ENCODE results near the gene STX7.

Gene STX7

GRCh38 chr6:132527791-132528190 lies 14.9 kb upstream of the STX7 start (continued):
- no peak for TF ChIP-seq PRDM10 (tag by site-specific recombination; IDR thresholded peaks at IDR 0.05)
- no peak for TF ChIP-seq ZNF404 (tag by site-specific recombination; IDR thresholded peaks at IDR 0.05)
- 0 out of 2 replicates have a peak, but pooled peaks have one; percentile 32 for TF ChIP-seq KLF16 (tag by site-specific recombination; IDR thresholded peaks at IDR 0.05)
- peak; percentile 99 for TF ChIP-seq ZNF639 (tag by site-specific recombination; IDR thresholded peaks at IDR 0.05)
- TF ChIP-seq TRIM28 (IDR thresholded peaks at IDR 0.05; ENCODE audit: borderline replicate concordance, low read length): no peak
- TF ChIP-seq SCRT1 (tag by site-specific recombination; IDR thresholded peaks at IDR 0.05; ENCODE audit: borderline replicate concordance): no peak
- TF ChIP-seq ZNF18 (tag by site-specific recombination; IDR thresholded peaks at IDR 0.05): peak; percentile 26; the same call in 1 of the 2 replicates
- TF ChIP-seq ZNF510 (tag by site-specific recombination; IDR thresholded peaks at IDR 0.05; ENCODE audit: insufficient replicate concordance): no peak
- TF ChIP-seq ZNF76 (tag by site-specific recombination; IDR thresholded peaks at IDR 0.05; ENCODE audit: borderline replicate concordance, low read depth): no peak
- TF ChIP-seq ZNF488 (tag by site-specific recombination; IDR thresholded peaks at IDR 0.05): no peak
- no peak for TF ChIP-seq ZNF426 (tag by site-specific recombination; IDR thresholded peaks at IDR 0.05)
- no peak for TF ChIP-seq ZNF140 (tag by site-specific recombination; IDR thresholded peaks at IDR 0.05)
- no peak for TF ChIP-seq ZBTB21 (tag by site-specific recombination; IDR thresholded peaks at IDR 0.05)
- TF ChIP-seq OSR2 (tag by site-specific recombination; IDR thresholded peaks at IDR 0.05): peak; percentile 41; the same call in 1 of the 2 replicates
- peak; percentile 84; the same call in 1 of the 2 replicates for TF ChIP-seq ZNF391 (tag by site-specific recombination; IDR thresholded peaks at IDR 0.05; ENCODE audit: borderline replicate concordance, low read depth)
- peak; percentile 83 for TF ChIP-seq BCL11A (tag by site-specific recombination; IDR thresholded peaks at IDR 0.05; ENCODE audit: low read depth)
- TF ChIP-seq ZNF341 (tag by site-specific recombination; IDR thresholded peaks at IDR 0.05; ENCODE audit: low read depth): no peak
- TF ChIP-seq ZNF558 (tag by site-specific recombination; IDR thresholded peaks at IDR 0.05): no peak; the same call in 1 of the 2 replicates
- no peak for TF ChIP-seq SCRT2 (tag by site-specific recombination; IDR thresholded peaks at IDR 0.05)
- no peak for TF ChIP-seq ZNF571 (tag by site-specific recombination; IDR thresholded peaks at IDR 0.05)
- TF ChIP-seq ZBTB20 (tag by site-specific recombination; IDR thresholded peaks at IDR 0.05): no peak
- TF ChIP-seq ZNF660 (tag by site-specific recombination; IDR thresholded peaks at IDR 0.05): 0 out of 2 replicates have a peak, but pooled peaks have one; percentile 59
- TF ChIP-seq ZBTB17 (tag by site-specific recombination; IDR thresholded peaks at IDR 0.05): peak; percentile 50
- peak; percentile 92 for TF ChIP-seq BCL11B (tag by site-specific recombination; IDR thresholded peaks at IDR 0.05; ENCODE audit: low read depth)
- TF ChIP-seq ZNF19 (tag by site-specific recombination; IDR thresholded peaks at IDR 0.05; ENCODE audit: low read depth): no peak
- TF ChIP-seq PRDM4 (tag by site-specific recombination; IDR thresholded peaks at IDR 0.05): peak; percentile 56; the same call in 1 of the 2 replicates
- no peak for TF ChIP-seq ZNF701 (tag by site-specific recombination; IDR thresholded peaks at IDR 0.05)
- TF ChIP-seq ZNF416 (tag by site-specific recombination; IDR thresholded peaks at IDR 0.05): no peak
- no peak for TF ChIP-seq ZNF169 (tag by site-specific recombination; IDR thresholded peaks at IDR 0.05)
- TF ChIP-seq ZNF248 (tag by site-specific recombination; IDR thresholded peaks at IDR 0.05): no peak
- TF ChIP-seq ELK4 (IDR thresholded peaks at IDR 0.05; ENCODE audit: borderline replicate concordance, low read depth, low read length): no peak
